Middle frontal gyrus (tissue), 1 donor: ENCODE measurements around the gene LYG2.
"Not testable (repeated sequence)": the region's sequence is repeated elsewhere in the genome, so short reads cannot be mapped to it uniquely, and the experiment has no call there.

ENCODE experiments used
- DNase-seq: peaks from one replicate; pipeline ENCODE4 v3.0.0-alpha.2; 2015; ENCODE audit warnings: low spot score; ENCODE audit errors: extremely low spot score

LYG2 gene, protein sequence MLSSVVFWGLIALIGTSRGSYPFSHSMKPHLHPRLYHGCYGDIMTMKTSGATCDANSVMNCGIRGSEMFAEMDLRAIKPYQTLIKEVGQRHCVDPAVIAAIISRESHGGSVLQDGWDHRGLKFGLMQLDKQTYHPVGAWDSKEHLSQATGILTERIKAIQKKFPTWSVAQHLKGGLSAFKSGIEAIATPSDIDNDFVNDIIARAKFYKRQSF

GRCh38 chr2:99255491-99256318 lies at the start of gene LYG2:
LYG2 (minus strand) TSS chr2:99255666; CDS start chr2:99254260, 1,406 bp downstream.
- DNase-seq: no peak

DNA sequence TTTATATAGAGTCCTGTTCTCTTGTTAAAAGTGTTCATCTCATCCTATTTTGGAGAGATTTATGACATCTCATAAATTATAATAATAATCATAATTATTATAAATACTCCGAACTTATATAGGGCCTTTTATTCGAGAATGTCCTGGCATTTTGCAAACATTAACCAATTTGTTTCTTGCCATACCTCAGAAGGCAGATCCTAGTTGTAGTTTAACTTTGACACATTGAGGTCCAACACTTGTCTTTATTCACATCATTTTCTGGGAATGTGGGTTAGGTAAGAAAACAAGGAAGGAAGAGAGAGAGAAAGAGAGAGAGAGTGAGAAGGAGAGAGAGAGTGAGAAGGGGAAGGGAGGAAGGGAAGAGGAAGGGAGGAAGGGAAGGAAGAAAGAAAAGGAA lies 45.6 kb upstream of the LYG2 start, which contains the start of gene LYG1:
Gene LYG1 (minus strand): TSS at position 101 of the 400 bp plus-strand sequence. CDS start 5,527 bp downstream, outside the sequence.
- DNase-seq: not testable (repeated sequence)

GRCh38 chr2:99299580-99299979 lies 44.1 kb upstream of the LYG2 start:
- no peak for DNase-seq

- no peak for DNase-seq
These were observed 42.5 kb upstream of the LYG2 start for GRCh38 chr2:99297994-99298393.

- DNase-seq: no peak
These were observed 30.1 kb upstream of the LYG2 start for GRCh38 chr2:99285526-99285925.

DNA sequence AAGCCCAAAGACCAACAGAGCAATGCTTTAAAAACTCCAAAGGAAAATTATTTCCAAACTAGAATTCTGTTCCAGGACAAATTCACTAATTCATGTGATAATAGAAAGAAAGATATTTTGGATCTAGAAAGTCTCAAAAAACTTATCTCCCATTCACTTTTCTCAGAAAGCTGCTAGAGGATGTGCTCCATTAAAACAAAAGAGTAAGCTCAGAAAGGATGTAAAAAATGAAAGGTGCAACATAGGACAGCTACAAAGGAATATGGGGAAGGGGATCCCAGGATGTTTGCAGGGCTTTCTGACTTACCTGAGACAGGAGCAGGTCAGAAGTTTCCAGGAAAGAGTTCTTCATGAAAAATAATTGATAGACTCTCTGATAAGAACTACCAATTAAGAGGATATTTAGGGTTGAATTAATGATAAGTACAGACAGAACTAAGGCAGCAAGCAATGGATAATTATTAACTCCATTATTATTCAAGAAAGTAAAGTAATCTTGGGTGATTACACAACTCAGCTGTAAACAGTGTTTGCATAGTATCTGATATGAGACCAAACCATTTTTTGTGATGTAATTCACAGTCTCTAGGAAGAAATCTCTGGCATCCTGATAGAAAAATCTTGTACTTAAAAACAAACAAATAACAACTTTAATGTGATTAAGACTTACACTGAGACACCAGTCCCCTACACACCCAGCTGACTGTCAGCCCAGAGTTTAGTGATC lies 24.7 kb upstream of the LYG2 start:
- no peak for DNase-seq

DNA sequence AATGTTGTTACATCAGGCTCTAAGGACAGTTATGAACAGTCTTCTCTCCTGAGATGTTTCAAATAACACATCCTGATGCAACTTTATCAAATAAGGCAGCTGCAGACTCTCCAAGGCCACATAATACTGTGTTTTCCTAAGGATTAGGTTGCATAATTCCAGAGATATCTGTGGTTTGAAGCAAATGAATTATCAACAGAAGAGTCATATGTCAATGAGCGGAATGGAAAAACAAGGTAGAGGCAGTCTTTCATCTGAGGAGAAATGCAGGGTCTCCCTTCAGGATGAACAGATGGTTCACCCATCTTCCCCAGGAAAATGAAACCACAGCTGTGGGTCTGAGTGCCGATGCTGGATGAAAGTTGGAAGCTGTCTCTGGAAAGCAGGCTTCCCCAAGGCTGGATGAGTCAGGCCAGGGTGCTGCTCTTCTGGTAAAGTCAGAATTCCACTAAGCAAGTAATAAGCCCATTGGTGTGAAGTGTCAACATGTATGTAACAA lies 23.4 kb upstream of the LYG2 start:
- DNase-seq: no peak

GRCh38 chr2:99278195-99278765 lies 22.8 kb upstream of the LYG2 start:
- not testable (repeated sequence) for DNase-seq

DNA sequence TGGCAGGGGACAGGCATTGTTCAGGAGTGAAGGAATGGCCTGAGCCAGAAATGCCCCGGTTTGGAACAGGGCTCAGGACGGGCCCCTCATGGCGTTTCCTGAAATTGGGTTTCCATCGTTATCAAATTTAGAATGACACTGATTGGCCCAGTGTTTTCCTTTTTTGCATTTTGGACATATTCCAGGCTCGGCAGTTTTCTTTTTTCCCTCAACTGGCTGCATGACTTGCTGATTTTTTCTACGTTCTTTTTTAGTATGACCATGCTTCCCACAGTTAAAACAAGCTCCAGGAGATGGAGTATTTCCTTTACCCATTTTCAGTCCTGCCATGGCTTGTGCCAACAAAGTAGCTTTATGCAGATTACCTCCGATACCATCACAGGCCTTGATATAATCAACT lies 20.4 kb upstream of the LYG2 start:
- no peak for DNase-seq

DNA sequence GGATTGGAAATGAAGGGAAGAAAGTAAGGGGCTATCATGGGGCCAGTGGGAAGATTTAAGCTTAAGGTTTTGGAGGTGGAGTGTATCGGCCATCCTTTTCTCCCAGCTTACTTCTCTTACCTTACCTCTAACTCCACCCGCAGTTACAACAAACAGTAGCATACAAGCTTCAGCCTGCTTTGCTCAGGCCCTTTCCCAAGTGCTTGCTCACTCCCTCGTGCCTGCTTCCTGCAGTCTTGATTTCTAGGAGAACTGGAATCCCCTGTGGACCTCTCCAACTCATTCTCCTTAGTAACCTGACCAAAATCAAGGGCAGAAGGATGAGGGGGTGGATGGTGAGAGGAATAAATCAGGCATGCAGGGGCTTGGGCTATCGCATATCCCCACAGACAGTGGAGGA lies 5.8 kb upstream of the LYG2 start:
- DNase-seq: no peak

DNA sequence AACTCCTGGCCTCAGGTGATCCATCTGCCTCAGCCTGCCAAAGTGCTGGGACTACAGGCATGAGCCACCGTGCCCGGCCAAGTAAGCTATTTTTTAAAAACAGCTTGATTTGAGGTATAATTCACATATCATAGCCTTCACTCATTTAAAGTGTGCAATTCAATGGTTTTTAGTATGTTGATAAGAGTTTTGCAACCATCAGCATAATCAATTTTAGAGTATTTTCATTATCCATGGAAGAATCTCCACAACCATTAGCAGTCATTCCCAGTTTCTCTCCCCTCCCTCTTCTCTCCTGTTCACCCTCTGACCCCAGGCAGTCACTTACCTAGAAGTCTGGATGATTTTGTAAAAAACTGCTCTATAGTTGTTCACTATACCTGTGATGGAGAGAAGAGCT lies 4.7 kb upstream of the LYG2 start:
- DNase-seq: no peak

- no peak for DNase-seq
These were observed 4.0 kb upstream of the LYG2 start for GRCh38 chr2:99259465-99259864.

DNA sequence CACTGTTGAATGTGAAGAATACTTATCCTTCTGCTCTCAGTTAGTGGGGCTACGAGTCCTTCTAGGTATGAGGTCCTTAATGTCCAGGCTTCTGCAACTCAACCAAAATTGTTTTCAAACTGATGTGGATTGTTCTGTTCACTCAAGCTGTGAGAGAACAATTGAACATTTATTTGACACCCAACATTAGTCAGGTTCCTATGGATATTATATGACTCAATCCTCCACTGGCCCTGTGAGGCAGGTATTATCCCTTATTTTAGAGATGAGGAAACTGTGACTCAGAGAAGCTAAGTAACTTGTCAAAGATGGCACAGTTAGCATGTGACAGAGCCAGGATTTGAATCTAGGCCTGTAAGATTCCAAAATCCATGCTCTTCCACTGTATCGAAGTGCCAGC lies 1.2 kb upstream of the LYG2 start:
- no peak for DNase-seq

GRCh38 chr2:99249951-99250350 lies 5.5 kb downstream of the LYG2 start:
- no peak for DNase-seq

DNA sequence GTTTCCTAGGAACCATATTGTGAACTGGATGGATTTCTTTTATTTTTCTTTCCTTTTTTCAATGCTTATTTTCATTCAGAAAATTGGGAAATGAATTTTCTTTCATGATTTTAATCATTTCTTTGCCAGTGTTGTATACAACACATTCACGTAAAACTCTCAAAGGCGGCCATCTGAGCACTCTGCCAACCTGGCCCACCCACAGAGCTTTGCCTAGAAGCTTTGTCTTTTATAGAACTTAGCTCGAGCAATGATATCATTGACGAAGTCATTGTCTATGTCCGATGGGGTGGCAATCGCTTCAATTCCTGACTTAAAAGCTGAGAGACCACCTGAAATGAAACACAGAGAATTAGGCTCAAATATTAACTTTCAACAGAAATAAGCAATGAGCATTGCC lies 13.3 kb downstream of the LYG2 start:
- DNase-seq: no peak

DNA sequence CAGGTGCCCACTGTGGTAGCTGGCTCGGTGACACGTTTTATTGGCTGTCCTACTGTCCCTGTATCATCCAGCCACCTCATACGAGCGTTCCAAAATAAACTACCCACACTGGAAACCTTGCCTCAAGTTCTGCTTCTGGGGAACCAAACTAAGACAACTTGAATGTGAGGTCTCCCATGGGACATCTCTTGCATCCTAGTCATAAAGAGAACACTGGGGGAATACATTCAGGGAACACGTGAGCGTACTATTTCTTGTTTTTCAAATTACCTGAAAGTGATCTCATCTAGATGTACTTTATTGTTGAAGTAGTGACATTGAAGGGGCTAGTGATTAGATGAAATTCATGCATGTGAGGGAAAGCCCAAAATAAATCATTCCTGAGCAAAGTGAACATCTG lies 15.0 kb downstream of the LYG2 start:
- no peak for DNase-seq

GRCh38 chr2:99238599-99238998 lies 16.9 kb downstream of the LYG2 start:
- DNase-seq: no peak

- DNase-seq: not testable (repeated sequence)
These were observed 22.3 kb downstream of the LYG2 start for GRCh38 chr2:99233177-99233576.

DNA sequence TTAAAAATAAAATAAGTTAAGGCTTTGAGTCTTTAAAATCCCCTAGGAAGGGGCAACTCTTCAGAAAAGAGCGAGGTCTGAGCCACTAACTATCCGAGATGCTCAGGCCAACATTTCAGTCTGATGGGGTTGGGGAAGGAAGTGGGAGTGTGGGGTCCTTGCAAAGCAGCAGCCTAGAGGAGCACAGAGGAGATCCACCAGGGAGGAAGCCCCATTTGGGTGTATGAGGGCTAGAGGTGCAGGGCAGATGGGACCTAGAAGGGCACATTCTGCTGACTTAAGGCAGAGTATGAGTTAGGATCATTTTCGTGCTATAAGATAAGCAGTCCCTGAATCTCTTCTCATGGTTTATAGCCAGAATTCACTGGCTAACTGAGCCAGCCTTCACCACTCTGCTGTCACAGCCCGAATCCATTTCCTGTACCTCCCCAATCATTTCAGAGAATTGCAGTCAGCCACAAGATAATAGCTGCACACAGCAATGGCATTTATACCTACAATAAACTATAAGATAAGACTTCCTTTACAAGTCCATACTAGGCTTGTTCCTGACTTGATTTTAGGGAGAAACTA lies 37.5 kb downstream of the LYG2 start:
- no peak for DNase-seq

DNA sequence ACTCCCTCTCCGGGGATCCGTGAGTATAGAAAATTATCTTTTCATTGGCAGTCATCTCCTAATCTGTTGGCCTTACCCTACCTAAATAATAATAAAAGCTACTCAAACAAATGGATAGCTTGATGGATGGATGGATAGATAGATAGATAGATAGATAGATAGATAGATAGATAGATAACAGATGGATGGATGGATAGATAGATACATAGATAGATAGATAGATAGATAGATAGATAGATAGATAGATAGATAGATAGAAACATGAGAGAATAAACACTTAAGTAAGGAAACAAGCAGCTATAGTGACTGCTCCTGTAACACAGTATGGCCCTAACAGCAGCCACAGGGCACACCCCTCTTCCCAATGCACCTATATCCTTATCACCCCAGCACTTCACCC lies 39.4 kb downstream of the LYG2 start:
- DNase-seq: no peak

DNA sequence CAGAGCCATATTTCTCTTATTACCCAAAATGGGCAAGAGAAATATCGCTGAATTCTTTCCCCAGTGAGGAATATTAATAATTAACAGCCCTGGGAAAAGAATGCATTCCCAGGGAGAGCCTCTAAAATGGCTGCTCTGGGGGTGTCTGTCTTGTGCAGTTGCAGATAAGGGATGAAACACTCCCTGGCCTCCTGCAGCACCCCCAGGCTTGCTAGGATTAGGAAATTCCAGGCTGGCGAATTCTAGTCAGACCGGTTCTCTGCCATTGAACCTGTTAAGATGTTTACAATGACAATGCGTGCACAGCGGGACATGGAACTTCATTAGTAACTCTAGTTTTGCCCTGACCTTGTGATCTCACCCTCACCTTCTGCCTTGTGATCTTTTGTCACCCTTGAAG lies 50.0 kb downstream of the LYG2 start:
- no peak for DNase-seq
